CD4-positive, alpha-beta T cell treated with Interleukin-6 at 100 ng/mL for 8 hours (primary cell): ENCODE data around the gene MCC.

Experiments used
- DNase-seq: peaks from one replicate; pipeline ENCODE4 v3.0.0-alpha.2; 2020; ENCODE audit warnings: mixed read lengths, low spot score

The MCC gene

DNA sequence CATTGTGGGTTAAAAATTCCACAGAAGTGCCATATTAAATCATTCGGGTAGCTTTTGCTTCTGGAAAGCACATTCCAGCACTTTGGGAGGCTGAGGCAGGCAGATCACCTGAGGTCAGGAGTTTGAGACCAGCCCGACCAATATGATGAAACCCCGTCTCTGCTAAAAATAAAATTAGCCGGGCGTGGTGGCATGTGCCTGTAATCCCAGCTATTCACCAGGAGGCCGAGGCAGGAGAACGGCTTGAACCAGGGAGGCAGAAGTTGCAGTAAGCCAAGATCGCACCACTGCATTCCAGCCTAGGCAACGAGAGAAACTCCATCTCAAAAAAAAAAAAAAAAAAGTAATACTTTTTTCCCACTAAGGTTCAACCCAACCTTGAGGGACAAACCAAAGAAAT is 243.3 kb downstream of the MCC start:
- DNase-seq: no peak

DNA sequence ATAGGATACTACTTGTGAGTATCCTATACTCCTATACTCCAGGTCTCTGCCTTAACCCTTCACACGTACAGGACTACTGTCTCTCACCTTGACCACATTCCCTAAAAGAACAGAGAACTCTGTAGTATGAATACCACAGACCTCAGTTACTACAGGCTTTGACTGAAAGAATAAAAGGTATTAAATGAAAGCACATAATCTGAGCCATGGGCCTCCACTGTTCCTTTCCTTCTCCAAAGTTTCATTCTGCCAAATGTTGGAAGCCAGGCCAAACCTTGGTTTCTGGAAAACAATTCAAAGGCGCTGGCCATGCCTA is 244.9 kb downstream of the MCC start:
- DNase-seq: no peak

DNA sequence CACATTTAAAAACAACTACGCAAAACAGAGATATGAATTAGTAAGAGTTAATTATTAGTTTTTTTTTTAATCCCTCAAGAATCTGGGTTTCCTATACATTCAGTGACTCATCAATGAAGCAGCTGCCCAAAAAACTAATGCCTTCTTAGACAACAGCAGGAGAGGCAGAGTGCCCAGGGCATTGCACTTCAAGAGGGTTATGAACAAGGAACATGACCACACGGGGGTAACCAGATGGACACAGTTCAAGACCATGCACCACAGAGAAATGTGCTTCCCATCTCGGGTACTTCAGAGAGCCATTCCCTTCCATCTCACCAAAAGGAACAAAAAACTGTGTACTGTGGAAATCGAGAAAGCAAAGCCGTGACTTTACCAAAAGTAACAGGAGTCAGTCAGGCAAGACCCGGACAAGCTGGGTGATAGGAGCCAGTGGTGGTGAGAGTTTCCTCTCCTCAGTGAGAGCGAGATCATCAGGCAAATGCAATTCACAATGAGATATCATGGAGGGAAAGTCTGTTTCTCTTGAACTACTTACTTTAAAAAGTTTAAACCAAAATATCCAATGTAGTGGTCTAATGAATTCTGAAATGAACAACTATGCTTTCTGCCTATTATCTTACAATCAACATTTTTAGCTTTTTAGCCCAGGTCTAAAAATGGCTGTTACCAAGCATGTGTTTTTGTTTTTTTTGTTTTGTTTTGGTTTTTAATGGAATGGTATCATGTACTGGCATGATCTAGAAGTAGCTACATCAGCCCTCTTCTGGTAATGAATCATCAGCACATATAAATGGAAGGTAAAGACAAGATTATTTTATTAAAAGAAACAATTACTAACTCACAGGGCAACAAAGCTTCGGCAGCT is 245.5 kb downstream of the MCC start:
- no peak for DNase-seq

DNA sequence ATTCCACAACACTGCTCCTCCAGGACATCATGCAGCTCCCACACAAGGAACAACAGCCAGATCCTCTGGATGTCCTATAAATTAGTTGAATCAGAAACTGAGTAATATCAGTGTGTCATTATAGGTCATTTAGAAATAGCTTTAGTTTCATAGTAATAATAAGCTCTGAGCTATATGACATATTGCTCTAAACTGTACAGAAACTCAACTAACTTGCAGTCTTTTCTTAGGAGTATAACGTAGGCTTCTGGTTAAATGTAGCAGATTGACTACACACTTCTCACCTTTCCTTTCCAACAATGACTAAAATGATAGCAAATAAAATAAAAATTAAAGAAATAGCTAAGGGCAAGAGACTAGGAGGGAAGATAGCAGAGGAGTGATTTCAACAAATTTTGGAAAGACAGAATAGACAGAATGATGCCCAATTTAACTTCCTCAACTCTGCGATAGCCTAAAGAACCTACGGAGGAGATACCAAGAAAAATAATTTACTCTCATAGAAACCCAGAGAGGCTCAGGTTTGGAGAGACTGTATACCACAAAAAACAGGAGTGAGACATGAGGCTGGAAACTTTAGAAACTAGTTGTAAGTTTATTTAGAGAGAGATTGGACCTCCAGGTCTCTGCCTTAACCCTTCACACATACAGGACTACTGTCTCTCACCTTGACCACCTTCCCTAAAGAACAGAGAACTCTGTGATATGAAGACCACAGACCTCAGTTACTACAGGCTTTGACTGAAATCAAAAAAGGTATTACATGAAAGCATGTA is 247.1 kb downstream of the MCC start:
- no peak for DNase-seq

DNA sequence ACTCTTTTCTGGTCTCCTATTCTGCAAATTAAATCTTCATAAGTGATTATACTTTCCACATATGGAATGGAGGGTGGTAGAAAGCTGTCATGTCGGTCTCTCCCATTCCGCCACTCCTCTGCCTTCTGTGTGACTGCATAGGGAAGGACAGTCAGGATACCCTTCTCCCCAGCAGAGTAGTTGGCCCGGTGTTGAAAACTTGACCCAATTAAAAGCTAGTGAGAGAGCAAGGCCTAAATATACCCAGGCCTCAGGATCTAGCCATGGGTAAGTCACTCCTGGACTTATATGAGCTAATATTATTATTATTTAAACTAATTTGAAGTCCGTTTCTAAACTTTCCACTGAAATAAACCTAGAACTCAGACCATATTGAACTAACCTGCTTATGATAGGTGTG is 248.2 kb downstream of the MCC start:
- DNase-seq: no peak

DNA sequence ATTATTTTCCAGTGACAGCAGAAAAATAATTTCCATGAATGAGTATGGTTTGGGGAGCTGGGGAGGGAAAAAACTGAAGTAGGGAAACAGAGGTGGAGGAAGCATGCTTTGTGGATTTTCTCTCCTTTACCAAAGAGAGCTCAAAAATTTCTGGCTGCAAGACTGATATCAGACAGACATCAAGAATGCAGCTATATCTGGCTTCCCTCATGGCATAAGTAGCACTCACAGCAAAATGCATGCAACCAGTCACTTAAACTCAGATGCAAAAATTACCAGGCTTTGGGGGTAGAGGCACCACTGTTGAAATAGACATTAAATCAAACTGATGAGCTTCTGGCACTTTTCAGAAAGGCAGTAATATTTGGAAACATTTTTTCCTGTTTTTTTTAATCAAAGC is 250.4 kb downstream of the MCC start:
- no peak for DNase-seq

DNA sequence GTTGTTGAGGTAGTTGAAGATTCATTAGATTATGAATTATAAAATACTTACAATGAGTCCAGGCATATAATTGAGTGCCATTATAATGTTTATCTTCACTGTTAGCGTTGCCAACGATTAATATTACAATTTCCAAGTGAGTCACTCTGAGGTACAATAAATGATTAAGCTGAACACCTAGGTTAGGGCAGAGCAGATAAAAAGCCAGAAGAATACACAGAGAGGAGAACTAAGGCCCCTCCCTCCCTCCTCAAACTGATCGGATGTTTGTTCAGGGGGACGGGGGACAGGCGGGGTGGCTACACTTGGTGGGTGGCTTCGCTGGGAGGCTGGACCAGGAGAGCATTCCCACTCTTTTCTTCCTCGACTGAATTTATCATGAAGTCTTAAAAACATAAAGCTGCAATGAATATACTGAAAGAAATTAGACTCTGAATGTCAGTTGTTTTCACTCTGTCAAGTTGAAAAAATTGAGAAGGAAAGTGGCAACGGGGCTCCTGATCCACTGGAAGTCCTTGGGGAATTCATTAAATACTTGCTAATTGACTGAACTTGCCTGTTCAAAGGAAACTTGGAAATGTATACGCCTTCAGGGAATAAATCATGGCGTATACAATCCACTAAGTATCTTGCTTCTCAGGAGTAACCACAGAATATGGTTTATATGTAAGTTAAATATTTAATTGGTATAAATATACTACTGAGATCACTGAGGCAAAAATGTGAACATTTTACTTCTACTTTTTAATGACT is 251.5 kb downstream of the MCC start:
- no peak for DNase-seq

DNA sequence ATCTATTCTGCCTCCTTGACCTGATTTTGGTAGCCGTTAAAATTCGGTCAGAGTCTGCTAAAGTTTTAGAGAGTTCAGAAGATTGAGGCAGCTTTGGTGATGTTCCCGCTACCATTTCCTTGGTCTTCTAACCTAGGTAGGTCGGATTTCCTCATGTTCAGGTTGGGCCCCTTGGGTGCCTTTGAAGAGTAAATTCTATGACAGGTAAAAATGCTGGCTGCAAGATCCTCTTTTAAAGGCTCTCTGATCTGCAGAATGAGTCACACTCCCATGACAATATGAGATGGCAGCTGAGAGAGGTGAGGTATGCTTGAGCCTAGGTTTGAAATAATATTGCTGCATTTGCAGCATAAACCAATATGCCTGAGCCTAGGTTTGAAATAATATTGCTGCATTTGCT is 252.4 kb downstream of the MCC start:
- no peak for DNase-seq

DNA sequence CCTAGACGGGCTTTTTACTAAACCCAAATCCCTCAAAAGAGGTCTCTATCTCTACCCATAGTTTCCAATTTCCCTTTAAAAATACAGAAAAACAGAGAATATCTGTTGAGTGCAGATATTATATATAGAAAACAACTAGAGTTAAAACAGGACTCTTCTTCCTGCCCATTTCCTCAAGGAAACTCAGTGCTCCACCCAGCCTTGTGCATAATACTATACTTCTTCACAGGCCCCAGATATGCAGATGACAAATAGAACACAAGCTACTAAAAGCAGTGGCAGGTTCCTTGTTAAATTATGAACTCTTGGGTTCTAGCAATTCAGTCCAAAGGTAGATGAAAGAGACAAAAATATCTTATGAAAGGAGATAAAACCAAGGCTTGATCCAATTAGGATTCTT is 253.7 kb downstream of the MCC start:
- DNase-seq: no peak

DNA sequence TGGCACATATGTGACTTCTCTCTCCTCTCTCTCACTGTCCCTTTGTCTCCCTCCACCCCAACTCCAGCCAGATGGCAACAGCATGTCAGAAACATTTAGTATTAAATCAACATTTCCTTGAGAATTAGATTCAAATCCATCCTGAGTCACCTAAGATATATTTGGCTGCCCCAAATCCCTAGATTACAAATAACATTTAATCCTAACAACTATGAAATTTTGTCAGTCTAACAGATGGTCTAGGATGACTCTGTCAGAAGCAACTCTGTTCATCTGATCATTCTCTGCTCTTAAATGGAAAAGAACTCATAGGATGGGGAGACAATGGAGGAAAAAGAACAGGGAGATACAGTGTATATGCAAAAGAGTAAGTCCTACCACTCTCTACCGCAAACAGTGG is 254.6 kb downstream of the MCC start:
- DNase-seq: no peak

DNA sequence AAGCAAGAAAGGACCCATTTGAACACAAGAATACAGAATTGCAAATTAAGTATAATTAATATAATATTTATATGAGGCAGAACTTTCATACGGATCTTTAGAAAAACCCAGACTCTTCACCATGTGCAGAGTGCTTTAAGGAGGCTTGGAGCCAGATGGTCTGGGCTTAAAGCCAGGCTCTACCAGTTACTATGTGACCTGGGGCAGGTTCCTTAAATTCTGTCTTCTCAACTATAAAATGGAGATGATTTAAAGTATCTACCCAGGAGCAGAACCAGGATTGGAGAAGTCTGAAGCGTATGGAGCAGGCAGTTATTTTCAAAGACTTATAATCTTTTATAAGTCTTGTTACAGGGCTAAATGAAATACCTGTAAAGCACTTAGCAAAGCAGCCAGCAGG is 255.6 kb downstream of the MCC start:
- no peak for DNase-seq

DNA sequence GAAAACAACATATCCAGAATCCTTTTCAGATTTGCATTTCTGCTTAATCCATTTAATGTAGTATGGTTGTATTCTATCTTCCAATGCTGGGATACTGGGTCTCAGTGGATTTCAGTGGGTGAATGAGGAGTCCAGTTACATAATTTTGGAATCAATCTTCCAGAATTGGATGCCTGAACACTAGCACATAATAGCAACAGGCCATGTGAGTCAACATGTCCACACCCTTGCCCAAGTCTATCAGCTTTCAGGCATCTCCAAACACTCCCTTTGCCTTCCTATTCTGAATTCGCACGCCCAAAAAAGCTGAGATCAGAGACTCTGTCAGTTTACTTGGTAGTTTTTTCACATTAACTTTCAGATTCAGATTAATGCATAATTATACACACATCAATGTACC is 256.0 kb downstream of the MCC start:
- no peak for DNase-seq

DNA sequence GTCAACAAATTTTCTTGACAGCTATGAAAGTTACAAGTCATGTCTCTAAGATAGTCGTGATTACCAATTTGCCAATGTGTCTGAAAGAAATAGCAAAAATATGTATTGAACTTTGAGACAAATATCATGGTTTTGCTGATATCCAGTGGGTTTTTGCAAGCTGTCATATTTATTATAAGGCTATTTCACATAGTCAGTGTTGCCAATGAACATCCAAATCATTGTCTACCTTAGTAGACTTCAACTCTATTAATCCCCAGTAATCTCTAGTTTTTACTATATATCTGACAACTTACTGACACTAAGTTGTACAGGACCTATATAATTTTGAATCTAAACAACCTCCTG is 256.6 kb downstream of the MCC start:
- DNase-seq: no peak

DNA sequence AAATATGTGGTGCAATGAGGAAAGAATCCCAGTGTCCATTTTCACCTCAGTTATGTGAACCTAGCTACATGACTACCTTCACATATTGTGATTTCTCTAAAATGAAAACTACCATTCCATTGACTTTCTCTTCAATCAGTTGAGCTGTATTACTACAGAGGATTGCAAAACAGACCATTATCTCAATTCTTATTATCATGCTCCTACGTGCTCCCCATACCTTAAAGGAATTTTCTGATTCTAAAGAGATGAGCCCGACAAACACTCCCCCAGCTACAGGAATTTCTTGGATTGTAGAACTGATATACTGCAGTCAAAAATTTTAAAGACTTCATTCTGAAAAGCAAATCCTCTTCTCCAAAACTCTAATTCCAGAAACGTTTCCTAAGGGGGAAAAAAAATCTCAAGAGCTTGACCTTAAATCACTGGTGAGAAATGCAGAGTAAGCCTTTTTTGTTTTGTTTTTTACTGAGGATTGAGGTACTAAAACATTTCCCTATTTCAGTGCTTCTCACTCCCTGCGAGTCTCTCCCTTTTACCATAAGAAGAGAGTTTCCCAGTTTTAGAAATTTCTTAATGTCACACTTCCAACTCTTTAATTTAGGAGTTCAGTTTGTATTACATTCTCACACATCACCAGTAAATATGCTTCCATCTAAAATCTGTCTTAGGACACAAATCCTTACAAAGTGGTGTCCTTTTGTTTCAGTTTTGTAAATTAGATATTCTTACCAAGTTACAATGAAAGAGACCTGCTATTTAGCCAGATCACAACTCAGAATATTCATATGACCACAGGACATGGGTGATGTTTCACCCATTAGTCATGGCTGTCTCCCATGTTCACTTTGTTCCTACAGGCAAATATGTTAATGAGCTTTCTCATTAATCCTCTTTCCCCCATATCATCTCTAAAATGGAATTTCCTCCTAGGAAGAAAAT is 257.3 kb downstream of the MCC start:
- no peak for DNase-seq

DNA sequence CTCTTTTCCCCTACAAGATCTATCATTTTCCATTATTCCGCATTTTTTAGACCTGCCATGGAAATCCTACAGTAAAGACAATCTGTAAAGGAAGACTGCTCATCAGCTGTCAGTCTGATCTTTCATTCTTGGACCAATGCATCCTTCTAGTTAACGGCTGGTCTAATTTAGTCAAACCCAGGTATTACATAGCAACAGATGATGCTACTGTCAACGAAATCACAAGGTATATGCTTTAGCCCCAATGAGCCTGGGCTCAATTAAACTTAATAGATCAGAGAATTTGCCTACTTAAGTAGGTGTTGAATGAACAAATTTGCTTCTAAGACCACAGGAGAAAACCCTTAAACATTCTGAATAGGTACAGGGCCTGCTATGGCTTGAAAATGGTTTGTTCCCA is 260.5 kb downstream of the MCC start:
- no peak for DNase-seq

DNA sequence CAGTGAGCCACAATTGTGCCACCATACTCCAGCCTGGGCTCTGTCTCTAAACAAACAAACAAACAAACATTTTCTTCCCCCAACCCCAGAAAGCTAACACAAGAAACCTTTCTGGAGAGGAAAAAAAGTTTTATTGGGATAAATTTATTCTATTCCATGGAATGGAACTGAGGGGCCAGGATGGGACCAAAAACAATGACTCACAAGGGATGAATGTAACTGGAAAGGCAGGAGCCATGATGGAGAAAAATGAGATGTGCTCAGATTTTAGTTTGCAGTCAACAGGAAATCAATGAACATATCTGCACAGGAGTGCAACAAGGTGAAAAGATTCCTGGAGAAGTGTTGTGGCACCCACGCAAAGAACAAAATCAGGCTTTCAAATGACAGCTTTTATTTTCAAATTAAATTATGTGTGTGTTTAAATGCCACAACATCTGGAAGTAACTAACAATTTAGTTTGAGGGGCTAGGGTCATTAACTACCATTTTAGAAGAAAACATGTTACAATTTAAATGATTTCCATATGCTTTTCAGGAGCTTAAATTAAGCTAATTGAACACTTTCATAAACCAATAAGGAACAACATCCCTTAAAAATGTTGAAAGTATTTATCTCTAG is 262.0 kb downstream of the MCC start:
- no peak for DNase-seq

DNA sequence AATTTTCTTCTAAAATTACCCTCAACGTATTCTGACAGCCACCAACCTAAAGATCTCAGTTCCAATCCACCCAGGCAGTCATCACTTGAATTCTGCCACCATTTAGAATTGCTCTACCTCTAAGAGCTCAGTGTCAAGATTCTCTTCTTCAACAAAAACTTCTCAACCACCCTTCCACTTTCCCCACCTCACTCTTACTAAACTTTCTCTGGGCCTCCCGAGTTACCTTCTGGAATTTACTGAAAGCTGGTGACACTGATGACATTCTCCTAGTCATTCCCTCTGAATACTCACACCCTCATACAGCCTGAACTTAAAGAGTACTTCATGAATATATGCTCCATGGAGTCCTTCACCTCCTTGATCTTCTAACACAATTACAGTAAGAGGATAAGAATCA is 263.0 kb downstream of the MCC start:
- no peak for DNase-seq

DNA sequence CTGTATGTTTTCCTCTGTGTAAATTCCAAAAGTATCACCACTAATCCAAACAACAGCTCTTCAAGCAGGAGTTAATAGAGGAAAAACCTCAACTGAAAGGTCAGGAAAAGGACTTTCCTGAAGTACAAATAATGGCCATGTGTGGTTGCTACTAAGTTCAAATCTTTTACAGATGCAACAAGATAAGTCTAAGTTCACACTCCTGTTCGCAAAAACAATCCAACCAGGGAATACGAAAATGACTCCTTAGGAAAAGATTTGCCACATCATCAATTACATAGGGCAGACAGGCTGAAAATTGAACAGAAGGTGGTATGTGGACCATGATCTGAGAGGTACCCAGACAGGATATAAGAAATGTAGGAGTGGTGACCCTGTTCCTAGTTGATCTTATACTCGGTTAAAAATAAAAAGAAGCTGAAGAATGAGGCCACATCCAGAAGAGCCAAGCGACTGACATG is 263.6 kb downstream of the MCC start:
- DNase-seq: no peak

DNA sequence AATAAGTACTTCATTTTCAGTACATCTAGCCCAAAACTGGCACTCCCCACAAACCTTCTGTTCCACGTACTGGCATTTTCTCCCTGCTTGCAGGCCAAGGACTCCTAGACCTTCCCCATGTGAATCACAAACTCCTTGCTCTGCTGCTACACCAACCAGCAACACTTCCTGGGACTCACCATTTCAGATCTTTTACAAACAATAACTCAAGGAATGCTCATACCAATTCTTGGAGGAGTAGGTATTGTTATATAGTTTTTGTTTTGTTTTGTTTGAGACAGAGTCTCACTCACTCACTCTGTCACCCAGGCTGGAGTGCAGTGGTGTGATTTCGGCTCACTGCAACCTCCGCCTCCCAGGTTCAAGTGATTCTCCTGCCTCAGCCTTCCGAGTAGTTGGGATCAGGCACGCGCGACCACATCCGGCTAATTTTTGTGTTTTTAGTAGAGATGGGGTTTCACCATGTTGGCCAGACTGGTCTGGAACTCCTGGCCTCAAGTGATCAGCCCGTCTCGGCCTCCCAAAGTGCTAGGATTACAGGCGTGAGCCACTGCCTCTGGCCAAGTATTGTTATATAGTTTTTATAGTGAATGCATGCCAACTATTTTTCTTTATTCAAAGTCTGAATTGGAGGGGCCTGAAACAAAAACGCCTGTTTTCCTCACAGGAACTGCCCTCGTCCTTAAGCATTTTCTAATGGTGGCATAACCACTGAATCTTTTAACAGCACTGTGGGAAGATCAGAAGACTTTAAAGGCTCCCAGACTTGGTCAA is 264.2 kb downstream of the MCC start:
- no peak for DNase-seq

DNA sequence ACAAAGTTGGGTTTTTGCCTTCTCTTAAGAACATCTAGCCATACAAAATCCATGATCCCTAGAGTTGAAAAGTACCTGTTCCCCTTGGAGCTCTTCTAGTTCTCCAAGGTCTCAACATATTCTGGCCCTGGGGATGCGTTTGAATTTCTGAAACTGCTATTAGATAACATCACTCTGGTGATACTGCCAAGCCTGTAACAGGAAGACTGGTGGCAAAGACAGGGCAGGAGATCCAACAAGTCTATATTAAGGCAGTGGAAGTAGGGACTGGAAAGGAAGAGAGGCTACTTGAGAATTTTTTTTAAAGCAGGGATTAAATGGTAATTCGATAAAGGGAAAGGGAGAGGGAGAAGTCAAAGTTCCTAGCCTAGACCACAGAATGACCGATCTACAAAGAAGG is 264.9 kb downstream of the MCC start:
- DNase-seq: no peak
